Motor neuron (in vitro differentiated cells): ENCODE measurements around the gene CLEC16A. TPM values are rescaled to one million over a fixed set of nuclear protein-coding genes. Genes with fewer than 3 reads are reported as not detected.
"Not testable (repeated sequence)": the region's sequence is repeated elsewhere in the genome, so short reads cannot be mapped to it uniquely, and the experiment has no call there.

Experiments used
- ATAC-seq, 8 experiments: fragments of 200-7000 bp; cut with Tn5 transposase; replicated peaks in 6 of 8; 2 replicates each; pipeline ENCODE4 v1.8.0; 2021; ENCODE audit warnings: mild to moderate bottlenecking in 8 of 8, moderate library complexity in 8 of 8
- H3K27ac ChIP-seq, 2 donors: fragments of 250-450 bp; sonication (Bioruptor Pico); 2 replicates each; pipeline ENCODE4 v1.9.0; 2021; ENCODE audit warnings: antibody characterized with exemption in 2 of 2, mild to moderate bottlenecking in 2 of 2, moderate library complexity in 1 of 2
- H3K4me1 ChIP-seq, 2 donors: fragments of 250-450 bp; sonication (Bioruptor Pico); replicated peaks in 1 of 2; 2 replicates each; pipeline ENCODE4 v1.6.1; 2021; ENCODE audit warnings: antibody characterized with exemption in 2 of 2, mild to moderate bottlenecking in 2 of 2, moderate library complexity in 1 of 2
- H3K4me3 ChIP-seq, 5 donors: fragments of 250-450 bp; sonication (Bioruptor Pico); 2 replicates each; pipeline ENCODE4 v1.9.0; 2021; ENCODE audit warnings: antibody characterized with exemption in 5 of 5, mild to moderate bottlenecking in 5 of 5, moderate library complexity in 4 of 5
- WGBS, 10 experiments: fragments of 450-650 bp; shearing (Covaris generic); methylation state at CpG; one replicate each; pipeline ENCODE4 v1.0.0; 2022; 5-methylcytosine and 5-hydroxymethylcytosine counted together
- in situ Hi-C, 9 experiments: fragments of 400-800 bp; cut with MboI; loops; one replicate each; pipeline ENCODE4 v1.15.0; 2021; ENCODE audit warnings: low sequenced_read_pairs in 9 of 9, low pct_unique_long_range_greater_than_20kb in 2 of 9; ENCODE audit not compliant: unreplicated experiment in 9 of 9
- total RNA-seq, 8 experiments: library from RNA; unstranded; fragments of 300-600 nt; gene quantifications; 2 replicates each; pipeline versions ENCODE4 v1.2.3 to v1.2.4, GENCODE V29; 2022

Gene CLEC16A
- total RNA-seq, 8 experiments from 2014 or later, result 13.4 to 75.0 (median 17.2) TPM

- no peak for ATAC-seq
- 0 to 94% (median 86%) methylated on average over 1 to 5 of the region's 5 CpGs; no CpG with 5 or more reads in 3 of the 10 experiments for whole genome bisulfite sequencing, 10 experiments
These were observed 21.8 kb downstream of the CLEC16A start for GRCh38 chr16:10966129-10966528.

DNA sequence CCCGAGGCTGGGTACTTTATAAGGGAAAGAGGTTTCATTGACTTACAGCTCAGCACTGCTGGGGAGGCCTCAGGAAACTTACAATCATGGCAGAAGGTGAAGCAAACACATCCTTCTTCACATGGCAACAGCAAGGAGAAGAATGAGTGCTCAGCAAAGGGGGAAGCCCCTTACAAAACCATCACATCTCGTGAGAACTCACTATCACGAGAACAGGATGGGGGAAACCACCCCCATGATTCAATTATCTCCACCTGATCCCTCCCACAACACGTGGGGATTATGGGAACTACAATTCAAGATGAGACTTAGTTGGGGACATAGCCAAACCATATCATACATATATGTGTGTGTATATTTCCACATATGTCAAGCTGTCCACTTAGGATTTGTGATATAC lies 22.2 kb downstream of the CLEC16A start:
- 52 to 100% (median 56%) methylated on average over 1 to 3 of the region's 4 CpGs; no CpG with 5 or more reads in 5 of the 10 experiments for WGBS, 10 experiments
- ATAC-seq, H3K27ac ChIP-seq, H3K4me3 ChIP-seq, H3K4me1 ChIP-seq: not testable (repeated sequence)
- in situ Hi-C loops, result loop anchor here (10.0 to 25.0 kb wide), 10 partner anchors 146 to 846 kb away; partner anchors contain the start of genes SOCS1 (in 9 of the 9), PRM3 (in 5 of the 9), TNP2 (in 5 of the 9) and RMI2 (in 1 of the 9)

More at GRCh38 chr16:10966129-10966528, 21.8 kb downstream of the CLEC16A start:
- Histone ChIP-seq H3K4me1 (peaks cover 3 to 4% of the 10 kb centered on the region in 2 donors), H3K27ac (no peak overlapping the region), H3K4me3 (no peak overlapping the region)
- in situ Hi-C loops, result loop anchor here (10.0 to 25.0 kb wide), 10 partner anchors 146 to 846 kb away; partner anchors contain the start of genes SOCS1 (in 9 of the 9), PRM3 (in 5 of the 9), TNP2 (in 5 of the 9) and RMI2 (in 1 of the 9)

DNA sequence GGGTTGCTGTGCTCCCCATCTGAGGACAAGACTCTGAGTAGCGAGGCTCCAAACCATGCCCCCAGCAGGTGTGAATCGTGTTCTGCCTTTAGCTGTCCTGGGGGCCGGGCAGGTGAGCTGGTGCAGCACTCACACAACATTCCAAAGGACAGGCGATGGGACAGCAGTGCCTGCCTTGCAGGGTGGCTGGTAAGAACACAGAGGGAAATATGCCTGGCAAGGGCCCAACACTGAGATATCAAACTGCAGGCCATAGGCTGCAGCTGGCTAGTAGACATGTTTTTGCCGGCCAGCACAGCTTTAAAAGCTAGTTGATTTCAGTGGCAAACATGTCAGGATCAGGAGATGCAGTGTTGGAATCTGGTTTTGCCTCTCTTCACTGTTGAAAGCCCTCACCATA lies 23.6 kb downstream of the CLEC16A start:
- in situ Hi-C loops, result loop anchor here (10.0 to 25.0 kb wide), 10 partner anchors 144 to 844 kb away; partner anchors contain the start of genes SOCS1 (in 9 of the 9), PRM3 (in 5 of the 9), TNP2 (in 5 of the 9) and RMI2 (in 1 of the 9)
- H3K4me3 ChIP-seq, result no peak overlapping the region
- ATAC-seq, result no peak
- peaks cover 13 to 15% of the 10 kb centered on the region in 2 donors for H3K4me1 ChIP-seq
- WGBS, 10 experiments, result 40 to 88% (median 75%) methylated on average over 1 to 4 of the region's 5 CpGs; no CpG with 5 or more reads in 7 of the 10 experiments
- H3K27ac ChIP-seq, result no peak overlapping the region

GRCh38 chr16:10968498-10968897 lies 24.1 kb downstream of the CLEC16A start:
- H3K4me3 ChIP-seq, result no peak overlapping the region
- ATAC-seq, result no peak
- in situ Hi-C loops, result loop anchor here (10.0 to 25.0 kb wide), 10 partner anchors 144 to 844 kb away; partner anchors contain the start of genes SOCS1 (in 9 of the 9), PRM3 (in 5 of the 9), TNP2 (in 5 of the 9) and RMI2 (in 1 of the 9)
- 60 to 100% (median 90%) methylated on average over 1 to 3 of the region's 3 CpGs; no CpG with 5 or more reads in 4 of the 10 experiments for WGBS, 10 experiments
- peaks cover 17 to 20% of the 10 kb centered on the region in 2 donors for H3K4me1 ChIP-seq
- H3K27ac ChIP-seq, result no peak overlapping the region

- in situ Hi-C loops, result loop anchor here (10.0 to 25.0 kb wide), 10 partner anchors 143 to 843 kb away; partner anchors contain the start of genes SOCS1 (in 9 of the 9), PRM3 (in 5 of the 9), TNP2 (in 5 of the 9) and RMI2 (in 1 of the 9)
- ATAC-seq, result no peak
- WGBS, 10 experiments, result 0 to 100% (median 56%) methylated on average over 1 of the region's 1 CpG; no CpG with 5 or more reads in 6 of the 10 experiments
These were observed 25.3 kb downstream of the CLEC16A start for GRCh38 chr16:10969615-10970014.

DNA sequence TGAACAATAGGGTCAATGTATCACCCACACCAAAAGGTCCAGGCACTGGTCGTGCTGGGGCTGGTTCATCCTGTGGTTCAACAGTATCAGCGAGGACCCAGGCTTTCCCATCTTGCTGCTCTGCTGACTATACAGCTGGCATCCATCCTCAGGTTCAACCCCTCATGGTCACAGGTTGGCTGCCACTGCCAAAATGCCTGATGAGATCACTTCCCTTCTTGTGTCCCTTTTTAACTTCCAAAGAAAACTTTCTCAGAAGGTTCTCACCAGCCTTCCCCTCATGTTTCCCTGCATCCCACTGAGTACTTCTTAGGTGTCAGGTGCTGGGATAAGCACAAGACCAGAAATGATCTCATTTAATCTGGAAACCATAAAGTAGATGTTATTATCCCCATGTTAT lies 25.7 kb downstream of the CLEC16A start:
- 60 to 100% (median 100%) methylated on average over 1 to 2 of the region's 2 CpGs; no CpG with 5 or more reads in 3 of the 10 experiments for WGBS, 10 experiments
- Histone ChIP-seq H3K27ac (no peak overlapping the region), H3K4me3 (no peak overlapping the region), H3K4me1 (peaks cover 13 to 21% of the 10 kb centered on the region in 2 donors)
- ATAC-seq, result no peak
- in situ Hi-C loops, result loop anchor here (25.0 kb wide), 8 partner anchors 142 to 842 kb away; partner anchors contain the start of genes PRM3 (in 5 of the 9), SOCS1 (in 5 of the 9), TNP2 (in 5 of the 9) and RMI2 (in 1 of the 9)

More at GRCh38 chr16:10969615-10970014, 25.3 kb downstream of the CLEC16A start:
- Histone ChIP-seq H3K4me3 (no peak overlapping the region), H3K27ac (no peak overlapping the region), H3K4me1 (peaks cover 13 to 21% of the 10 kb centered on the region in 2 donors)

GRCh38 chr16:10971560-10971961 lies 27.2 kb downstream of the CLEC16A start:
- H3K4me1 ChIP-seq, result peaks cover 17 to 27% of the 10 kb centered on the region in 2 donors
- in situ Hi-C loops, result loop anchor here (25.0 kb wide), 8 partner anchors 141 to 841 kb away; partner anchors contain the start of genes PRM3 (in 5 of the 9), SOCS1 (in 5 of the 9), TNP2 (in 5 of the 9) and RMI2 (in 1 of the 9)
- no peak overlapping the region for H3K4me3 ChIP-seq
- peak; percentile 48 to 99 (median 71) for ATAC-seq
- H3K27ac ChIP-seq, result no peak overlapping the region
- WGBS, 10 experiments, result 0 to 17% (median 0%) methylated on average over 1 to 2 of the region's 3 CpGs; no CpG with 5 or more reads in 6 of the 10 experiments

- 29 to 90% (median 80%) methylated on average over 1 to 4 of the region's 4 CpGs; no CpG with 5 or more reads in 1 of the 10 experiments for WGBS, 10 experiments
- Histone ChIP-seq H3K4me3 (no peak overlapping the region), H3K27ac (no peak overlapping the region), H3K4me1 (peaks cover 24 to 34% of the 10 kb centered on the region in 2 donors)
- in situ Hi-C loops, result loop anchor here (25.0 kb wide), 8 partner anchors 140 to 840 kb away; partner anchors contain the start of genes PRM3 (in 5 of the 9), SOCS1 (in 5 of the 9), TNP2 (in 5 of the 9) and RMI2 (in 1 of the 9)
- no peak for ATAC-seq
These were observed 27.9 kb downstream of the CLEC16A start for GRCh38 chr16:10972108-10972818.

DNA sequence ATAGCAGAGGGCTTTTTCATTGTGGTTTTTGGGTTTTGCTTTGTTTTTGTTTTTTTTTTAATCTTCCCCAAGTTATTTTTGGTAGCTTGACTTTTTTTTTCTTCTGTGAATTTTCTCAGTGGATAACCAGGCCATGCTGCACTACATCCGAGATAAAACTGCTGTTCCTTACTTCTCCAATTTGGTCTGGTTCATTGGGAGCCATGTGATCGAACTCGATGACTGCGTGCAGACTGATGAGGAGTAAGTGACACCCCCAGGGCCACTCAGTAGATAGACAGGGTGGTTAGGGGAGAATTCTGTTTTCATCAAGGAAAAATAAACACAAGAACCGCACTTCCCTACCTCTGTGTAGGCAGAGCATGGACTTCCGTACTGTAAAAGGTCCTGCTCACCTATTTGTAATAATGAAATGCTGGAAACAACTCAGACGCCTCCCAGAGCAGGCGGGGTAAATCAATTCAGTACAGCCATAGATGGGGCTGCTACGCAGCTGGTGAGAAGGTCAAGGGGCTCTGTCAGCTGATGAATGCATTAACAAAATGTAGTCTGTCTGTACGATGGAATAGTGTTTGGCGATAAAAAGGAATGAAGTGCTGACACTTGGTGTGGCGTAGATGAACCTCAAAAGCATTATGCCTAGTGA lies 28.6 kb downstream of the CLEC16A start:
- Histone ChIP-seq H3K27ac (no peak overlapping the region), H3K4me3 (no peak overlapping the region), H3K4me1 (peaks cover 27 to 41% of the 10 kb centered on the region in 2 donors)
- ATAC-seq, result peak in 3 of 8 experiments; percentile 25 to 39 (median 26)
- 65 to 95% (median 86%) methylated on average over 3 to 12 of the region's 12 CpGs for WGBS, 10 experiments
- in situ Hi-C loops, result loop anchor here (25.0 kb wide), 8 partner anchors 139 to 839 kb away; partner anchors contain the start of genes PRM3 (in 5 of the 9), SOCS1 (in 5 of the 9), TNP2 (in 5 of the 9) and RMI2 (in 1 of the 9)

DNA sequence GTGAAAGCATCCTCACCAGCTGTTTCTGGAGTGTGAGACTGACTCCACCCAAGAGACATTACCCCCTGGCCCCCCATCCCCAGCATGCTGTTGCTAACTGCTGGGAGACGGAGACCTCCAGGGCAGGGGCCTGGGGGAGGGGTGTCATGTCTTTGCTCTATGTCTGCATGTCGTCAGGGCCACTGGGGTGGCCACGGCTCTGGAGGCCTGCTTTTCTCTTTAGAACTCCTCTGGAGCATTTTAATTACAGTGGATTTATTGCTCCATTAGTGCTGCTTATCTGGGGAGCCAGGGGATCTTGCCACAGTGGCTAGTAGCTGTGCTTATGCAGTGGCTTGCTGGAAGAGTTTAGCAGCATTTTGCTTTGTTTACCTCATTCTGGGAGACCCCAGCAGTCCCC lies 32.3 kb downstream of the CLEC16A start:
- H3K27ac ChIP-seq, result peak overlapping the region; percentile 36 to 40
- H3K4me3 ChIP-seq, result no peak overlapping the region
- in situ Hi-C loops, result no loop called here
- peak in 6 of 8 experiments; percentile 10 to 95 (median 92) for ATAC-seq
- H3K4me1 ChIP-seq, result peaks cover 39 to 54% of the 10 kb centered on the region in 2 donors
- 0% methylated on average over 1 of the region's 3 CpGs; no CpG with 5 or more reads in 9 of the 10 experiments for WGBS, 10 experiments

DNA sequence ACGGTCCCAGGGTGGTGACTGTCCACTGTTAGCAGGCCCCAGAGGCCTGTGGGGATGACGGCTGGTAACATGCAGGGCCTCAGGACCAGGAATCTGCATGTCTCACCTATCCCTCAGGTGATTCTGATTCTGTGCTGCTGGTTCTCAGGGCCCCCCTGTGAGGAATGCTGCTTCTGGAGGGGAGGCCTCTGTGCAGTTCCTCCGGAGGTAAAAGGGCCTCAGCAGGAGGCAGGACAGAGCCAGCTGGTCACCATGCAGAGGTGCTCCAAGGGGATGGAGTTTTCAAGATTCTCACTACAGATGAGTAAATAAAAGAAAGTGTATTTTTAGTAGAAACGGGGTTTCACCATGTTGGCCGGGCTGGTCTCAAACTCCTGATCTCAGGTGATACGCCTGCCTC lies 33.8 kb downstream of the CLEC16A start:
- Histone ChIP-seq H3K4me3 (no peak overlapping the region), H3K4me1 (peaks cover 31 to 42% of the 10 kb centered on the region in 2 donors), H3K27ac (no peak overlapping the region)
- ATAC-seq, result no peak
- in situ Hi-C loops, result no loop called here
- 20 to 100% (median 91%) methylated on average over 1 to 3 of the region's 6 CpGs; no CpG with 5 or more reads in 4 of the 10 experiments for WGBS, 10 experiments

DNA sequence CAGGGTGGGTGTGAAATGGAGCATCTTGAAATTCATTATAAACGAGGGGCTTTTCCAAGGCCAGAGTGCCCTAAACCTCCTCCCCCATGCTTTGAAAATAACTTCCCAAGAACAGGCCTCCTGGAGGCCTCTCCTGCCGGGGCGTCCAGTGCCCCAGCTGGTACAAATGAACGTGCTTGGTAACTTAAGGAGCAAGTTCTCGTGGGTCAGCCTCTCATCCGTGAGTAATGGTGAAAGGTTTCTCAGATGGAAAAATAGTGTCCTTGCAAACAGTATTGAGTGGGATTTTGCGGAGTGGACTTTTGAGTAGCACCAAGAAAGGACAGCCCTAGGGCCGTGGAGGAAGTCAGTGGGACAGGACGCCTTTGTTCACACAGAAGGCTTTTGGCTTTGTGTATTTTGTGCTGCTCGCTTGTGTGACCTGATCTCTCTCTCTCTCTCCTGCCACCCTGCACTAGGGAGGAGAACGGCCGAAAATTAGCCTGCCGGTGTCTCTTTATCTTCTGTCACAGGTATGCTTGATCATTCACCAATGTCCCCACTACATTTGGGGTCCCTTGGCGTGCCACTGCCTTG lies 34.6 kb downstream of the CLEC16A start:
- WGBS, 10 experiments, result 25 to 100% (median 61%) methylated on average over 2 to 13 of the region's 14 CpGs; no CpG with 5 or more reads in 1 of the 10 experiments
- in situ Hi-C loops, result no loop called here
- no peak overlapping the region for H3K27ac ChIP-seq
- H3K4me1 ChIP-seq, result peaks cover 26 to 34% of the 10 kb centered on the region in 2 donors
- ATAC-seq, result peak in 2 of 8 experiments; percentile 4 to 9
- H3K4me3 ChIP-seq, result no peak overlapping the region
